GM23248 (cell line): ENCODE results near the gene C18orf32.

Source experiments
- EZH2 ChIP-seq: fragments of 200-600 bp; sonication (generic); IDR thresholded peaks from 2 replicates; pipeline ENCODE4 v1.6.1; 2018; ENCODE audit warnings: antibody characterized with exemption, mild to moderate bottlenecking; ENCODE audit not compliant: insufficient read depth, poor library complexity, severe bottlenecking
- EZH2phosphoT487 ChIP-seq: fragments of 200-600 bp; sonication (generic); IDR thresholded peaks from 2 replicates; pipeline ENCODE4 v1.6.1; 2018; ENCODE audit warnings: antibody characterized with exemption, moderate library complexity, mild to moderate bottlenecking, low read depth; ENCODE audit not compliant: insufficient read depth

GRCh38 chr18:49486606-49486952, 455 bp downstream of the C18orf32 start:
- no peak for TF ChIP-seq EZH2
- TF ChIP-seq EZH2phosphoT487 = no peak
